MM.1S (cell line): ENCODE data around the gene ARHGEF40.

Source experiments
- DNase-seq: peaks from one replicate; pipeline ENCODE4 v3.0.0-alpha.2; 2015
- H2AFZ ChIP-seq: fragments of 300-600 bp; sonication (generic); 2 replicates; pipeline ENCODE4 v1.6.0; 2016; ENCODE audit warnings: antibody characterized with exemption, low read length
- H3F3A ChIP-seq: fragments of 300-600 bp; sonication (generic); 2 replicates; pipeline ENCODE4 v1.6.1; 2016; ENCODE audit warnings: mild to moderate bottlenecking, antibody characterized with exemption, low read length, moderate library complexity, mixed read lengths; ENCODE audit not compliant: insufficient read depth
- H3K27ac ChIP-seq: fragments of 300-600 bp; sonication (generic); 2 replicates; pipeline ENCODE4 v1.5.1; 2016; ENCODE audit warnings: mild to moderate bottlenecking, low read length
- H3K27me3 ChIP-seq: fragments of 300-600 bp; sonication (generic); replicated peaks from 2 replicates; pipeline ENCODE4 v1.6.0; 2016; ENCODE audit warnings: low read length; ENCODE audit not compliant: insufficient read depth
- H3K36me3 ChIP-seq: fragments of 300-600 bp; sonication (generic); replicated peaks from 2 replicates; pipeline ENCODE4 v1.6.1; 2016; ENCODE audit warnings: mild to moderate bottlenecking, low read length, mixed read lengths; ENCODE audit not compliant: insufficient read depth
- H3K4me1 ChIP-seq: fragments of 300-600 bp; sonication (generic); 2 replicates; pipeline ENCODE4 v1.6.1; 2016; ENCODE audit warnings: low read length, mixed read lengths
- H3K4me2 ChIP-seq: fragments of 300-600 bp; sonication (generic); 2 replicates; pipeline ENCODE4 v1.6.0; 2016; ENCODE audit warnings: low read depth, low read length
- H3K4me3 ChIP-seq: fragments of 300-600 bp; sonication (generic); 2 replicates; pipeline ENCODE4 v1.5.1; 2016; ENCODE audit warnings: low read length, mixed read lengths
- H3K79me2 ChIP-seq: fragments of 300-600 bp; sonication (generic); 2 replicates; pipeline ENCODE4 v1.6.1; 2016; ENCODE audit warnings: mixed run types, low read length, mixed read lengths
- H3K9ac ChIP-seq: fragments of 300-600 bp; sonication (generic); 2 replicates; pipeline ENCODE4 v1.6.1; 2016; ENCODE audit warnings: low read length, mixed read lengths
- H3K9me2 ChIP-seq: fragments of 300-600 bp; sonication (generic); replicated peaks from 2 replicates; pipeline ENCODE4 v1.6.1; 2016; ENCODE audit warnings: mild to moderate bottlenecking, low read length, mixed read lengths; ENCODE audit not compliant: insufficient read depth
- H3K9me3 ChIP-seq: fragments of 300-600 bp; sonication (generic); replicated peaks from 2 replicates; pipeline ENCODE4 v1.6.1; 2016; ENCODE audit warnings: mild to moderate bottlenecking, low read length, mixed read lengths; ENCODE audit not compliant: insufficient read depth
- H4K20me1 ChIP-seq: fragments of 300-600 bp; sonication (generic); 2 replicates; pipeline ENCODE4 v1.6.1; 2016; ENCODE audit warnings: mild to moderate bottlenecking, low read length, moderate library complexity, mixed read lengths; ENCODE audit not compliant: insufficient read depth
- EZH2 ChIP-seq: fragments of 300-600 bp; sonication (generic); optimal IDR thresholded peaks from 2 replicates; pipeline ENCODE3; 2017; ENCODE audit warnings: low read depth, mild to moderate bottlenecking, antibody characterized with exemption, low read length, mixed read lengths
- EZH2phosphoT487 ChIP-seq: fragments of 300-600 bp; sonication (generic); IDR thresholded peaks from 2 replicates; pipeline ENCODE4 v1.6.1; 2018; ENCODE audit warnings: antibody characterized with exemption, low read length
- TF ChIP-seq, protein P1 (sequence below): fragments of 300-600 bp; sonication (generic); IDR thresholded peaks from 2 replicates; pipeline ENCODE4 v1.5.1; 2016; ENCODE audit warnings: antibody characterized with exemption, low read length, mixed read lengths

ARHGEF40 gene

DNA sequence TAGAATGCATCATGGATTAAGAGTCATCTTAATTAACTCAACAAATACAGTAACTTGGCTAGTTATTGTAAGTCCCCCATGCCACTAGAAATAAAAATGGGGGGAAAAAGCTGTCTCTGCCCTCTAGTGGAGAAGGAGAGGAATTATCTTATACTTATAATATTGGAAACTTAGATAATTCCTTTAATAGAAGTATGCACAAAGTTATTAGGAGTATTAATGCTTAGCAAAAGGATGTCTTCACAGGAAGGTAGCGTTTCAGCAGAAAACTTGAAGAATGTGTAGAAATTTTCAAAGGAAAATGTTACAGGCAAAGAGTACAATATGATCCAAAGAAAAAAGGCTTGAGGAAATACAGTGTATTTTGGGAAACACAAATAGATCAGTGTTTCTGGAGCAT, 65.9 kb downstream of the ARHGEF40 start:
- Histone ChIP-seq H3K9ac (no peak overlapping the region), H3F3A (no peaks in the 10 kb centered on the region), H2AFZ (no peak overlapping the region), H3K27ac (no peak overlapping the region), H3K9me2 (no peaks in the 10 kb centered on the region), H3K4me2 (no peak overlapping the region), H3K9me3 (no peaks in the 10 kb centered on the region), H3K79me2 (no peaks in the 10 kb centered on the region), H3K27me3 (no peaks in the 10 kb centered on the region), H3K4me1 (no peaks in the 10 kb centered on the region), H3K36me3 (no peaks in the 10 kb centered on the region), H3K4me3 (no peak overlapping the region), H4K20me1 (no peaks in the 10 kb centered on the region)
- peak; percentile 33 for DNase-seq
- TF ChIP-seq, protein P1, sequence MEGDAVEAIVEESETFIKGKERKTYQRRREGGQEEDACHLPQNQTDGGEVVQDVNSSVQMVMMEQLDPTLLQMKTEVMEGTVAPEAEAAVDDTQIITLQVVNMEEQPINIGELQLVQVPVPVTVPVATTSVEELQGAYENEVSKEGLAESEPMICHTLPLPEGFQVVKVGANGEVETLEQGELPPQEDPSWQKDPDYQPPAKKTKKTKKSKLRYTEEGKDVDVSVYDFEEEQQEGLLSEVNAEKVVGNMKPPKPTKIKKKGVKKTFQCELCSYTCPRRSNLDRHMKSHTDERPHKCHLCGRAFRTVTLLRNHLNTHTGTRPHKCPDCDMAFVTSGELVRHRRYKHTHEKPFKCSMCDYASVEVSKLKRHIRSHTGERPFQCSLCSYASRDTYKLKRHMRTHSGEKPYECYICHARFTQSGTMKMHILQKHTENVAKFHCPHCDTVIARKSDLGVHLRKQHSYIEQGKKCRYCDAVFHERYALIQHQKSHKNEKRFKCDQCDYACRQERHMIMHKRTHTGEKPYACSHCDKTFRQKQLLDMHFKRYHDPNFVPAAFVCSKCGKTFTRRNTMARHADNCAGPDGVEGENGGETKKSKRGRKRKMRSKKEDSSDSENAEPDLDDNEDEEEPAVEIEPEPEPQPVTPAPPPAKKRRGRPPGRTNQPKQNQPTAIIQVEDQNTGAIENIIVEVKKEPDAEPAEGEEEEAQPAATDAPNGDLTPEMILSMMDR, result peak; percentile 45
- TF ChIP-seq EZH2phosphoT487, result no peak
- no peak for TF ChIP-seq EZH2
